Stimulated activated CD8-positive, alpha-beta memory T cell treated with anti-CD3 and anti-CD28 coated beads, Interleukin-4, amount 100 ng/mL, for 24 hours (primary cell): ENCODE results near the gene ANKS3.

ENCODE experiments used
- DNase-seq: peaks from one replicate; pipeline ENCODE4 v3.0.0-alpha.2; 2020; ENCODE audit warnings: low read depth

Gene ANKS3

DNA sequence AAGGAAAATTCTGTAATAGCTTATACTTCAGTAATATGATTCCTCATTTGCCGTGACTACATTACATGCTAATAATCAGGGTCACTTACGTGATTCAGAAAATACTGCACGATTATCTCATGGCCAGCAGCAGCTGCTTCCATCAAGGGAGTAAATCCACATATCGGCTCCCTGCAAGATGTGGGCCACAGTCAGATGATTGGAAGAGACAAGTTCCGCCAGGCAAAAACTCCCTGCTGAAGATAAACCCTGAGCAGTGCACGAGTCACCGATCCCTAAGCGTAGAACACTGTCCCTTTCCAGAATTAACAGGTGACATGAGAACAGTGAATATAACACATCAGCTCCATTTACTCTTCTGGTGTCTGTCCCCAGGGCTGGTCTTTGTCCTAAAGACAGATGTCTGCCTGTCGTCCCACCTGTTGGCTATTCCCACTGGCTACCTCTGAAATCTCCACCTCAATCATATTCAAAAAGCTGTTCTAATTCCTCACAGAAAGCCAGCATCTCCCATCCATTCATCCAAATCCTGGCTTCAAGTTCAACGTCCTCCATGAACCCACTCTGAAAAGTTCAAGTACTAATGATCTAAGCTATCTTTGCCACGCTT is 9.3 kb downstream of the ANKS3 start:
- DNase-seq: no peak

DNA sequence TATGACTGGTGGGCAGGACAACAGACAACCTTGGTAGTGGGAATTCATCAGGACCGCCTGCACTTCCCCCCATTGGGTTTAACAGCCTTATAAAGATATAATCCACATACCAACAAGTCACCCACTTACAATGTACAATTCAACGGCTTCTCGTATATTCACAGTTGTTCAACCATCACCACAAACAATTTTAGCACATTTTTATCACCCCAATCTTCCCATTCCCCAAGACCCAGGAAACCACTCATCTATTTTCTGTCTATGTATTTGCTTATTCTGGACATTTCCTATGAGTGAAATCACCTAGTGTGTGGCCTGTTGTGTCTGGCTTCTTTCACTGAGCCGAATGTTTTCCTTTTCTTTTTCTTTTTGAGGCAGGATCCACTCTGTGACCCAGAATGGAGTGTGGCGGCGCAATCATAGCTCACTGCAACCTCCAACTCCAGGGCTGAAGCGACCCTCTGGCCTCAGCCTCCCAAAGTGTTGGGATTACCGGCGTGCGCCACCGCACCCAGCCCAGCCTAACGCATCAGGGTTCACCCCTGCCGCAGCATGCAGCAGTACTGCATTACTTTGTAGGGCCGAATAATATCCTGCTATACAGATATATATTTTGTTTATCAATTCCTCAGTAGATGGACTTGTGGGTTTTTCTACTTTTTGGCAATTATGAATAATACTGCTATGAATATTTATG is 10.9 kb downstream of the ANKS3 start:
- DNase-seq: no peak

DNA sequence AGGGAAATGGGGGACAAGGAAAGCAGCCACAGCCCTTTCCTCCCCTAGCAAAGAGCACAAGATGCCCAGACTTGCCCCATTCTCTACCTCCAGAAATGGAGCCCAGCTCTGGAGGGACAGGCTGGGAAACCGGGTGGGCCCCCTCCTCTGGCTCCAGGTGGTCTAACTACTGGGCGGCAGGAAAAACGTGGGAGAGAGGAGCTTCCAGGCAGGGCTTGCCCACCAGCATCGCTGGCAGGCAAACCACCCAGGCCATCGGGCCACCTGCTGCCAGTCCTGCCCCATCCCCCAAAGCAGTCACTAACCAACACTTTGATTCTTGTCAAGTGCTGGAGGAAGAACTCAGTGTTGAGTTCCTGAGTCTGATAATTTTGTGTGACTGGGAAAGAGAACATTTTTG is 15.6 kb downstream of the ANKS3 start:
- DNase-seq: no peak

DNA sequence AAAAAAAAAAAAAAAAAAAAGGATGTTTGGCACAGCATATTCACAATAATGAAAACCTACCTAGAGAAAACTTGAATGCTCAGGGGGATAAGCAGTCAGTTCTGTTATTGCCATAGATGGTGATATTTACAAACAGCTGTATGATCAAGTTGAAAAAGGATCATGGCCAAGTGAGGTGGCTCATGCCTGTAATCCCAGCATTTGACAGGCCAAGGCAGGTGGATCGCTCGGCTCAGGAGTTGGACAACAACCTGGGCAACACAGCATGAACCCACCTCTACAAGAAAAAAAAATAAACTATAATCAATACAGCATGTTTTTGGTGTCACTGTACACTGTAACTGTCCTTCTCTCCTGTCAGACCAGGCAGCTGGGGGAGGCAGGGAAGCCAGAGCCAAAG is 19.1 kb downstream of the ANKS3 start:
- no peak for DNase-seq

DNA sequence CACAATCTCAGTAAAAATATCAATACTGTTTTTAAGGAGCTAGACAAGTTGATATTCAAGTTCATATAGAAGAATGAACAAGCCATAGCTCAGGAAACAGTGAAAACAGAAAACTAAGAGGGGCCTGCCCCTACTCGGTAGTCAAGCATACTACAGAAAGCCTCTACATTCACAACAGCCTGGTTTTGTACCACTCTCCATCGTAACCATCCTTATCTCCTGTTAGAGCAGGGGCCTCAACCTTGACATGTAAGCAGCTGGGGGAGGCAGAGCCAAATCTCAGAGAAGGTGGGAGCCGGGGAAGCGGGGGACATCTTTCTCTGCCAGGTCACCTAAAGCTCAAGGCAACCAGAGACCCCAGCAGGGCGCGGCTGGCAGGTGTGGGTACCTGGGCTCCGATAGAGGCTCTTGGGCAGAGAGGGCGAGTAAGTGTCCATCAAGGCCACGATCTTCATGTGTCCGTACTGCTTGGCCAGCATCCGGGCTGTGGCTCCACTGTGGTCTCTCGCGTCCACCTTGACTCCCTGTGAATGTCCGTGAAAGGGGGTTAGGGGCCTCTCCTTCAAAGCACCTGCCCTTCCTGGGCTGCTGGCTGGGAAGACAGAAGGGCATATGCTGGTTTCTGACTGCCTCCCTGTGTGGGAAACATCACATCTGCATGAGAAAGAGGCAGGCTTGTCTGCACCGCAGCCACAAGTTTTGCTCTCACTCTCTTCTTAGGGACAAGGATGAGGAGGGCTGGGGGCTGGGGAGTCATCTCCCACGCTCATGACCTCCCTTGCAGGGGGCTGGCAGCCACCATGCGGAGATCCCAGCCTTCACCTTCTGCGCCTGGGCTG is 20.2 kb downstream of the ANKS3 start:
- no peak for DNase-seq

DNA sequence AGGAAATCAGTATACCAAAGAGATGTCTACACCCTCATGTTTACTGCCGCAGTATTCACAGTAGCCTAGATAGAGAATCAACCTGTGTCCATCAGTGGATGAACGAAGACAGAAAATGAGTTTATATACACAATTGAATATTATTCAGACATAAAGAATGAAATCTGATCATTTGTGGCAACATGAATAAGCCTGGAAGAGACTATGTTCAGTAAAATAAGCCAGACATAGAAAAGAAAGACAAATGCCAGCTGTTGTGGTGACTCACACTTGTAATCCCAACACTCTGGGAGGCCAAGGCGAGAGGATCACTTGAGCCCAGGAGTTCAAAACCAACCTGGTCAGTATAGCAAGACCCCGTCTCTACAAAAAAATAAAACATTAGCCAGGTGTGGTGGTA is 24.6 kb downstream of the ANKS3 start:
- DNase-seq: no peak

DNA sequence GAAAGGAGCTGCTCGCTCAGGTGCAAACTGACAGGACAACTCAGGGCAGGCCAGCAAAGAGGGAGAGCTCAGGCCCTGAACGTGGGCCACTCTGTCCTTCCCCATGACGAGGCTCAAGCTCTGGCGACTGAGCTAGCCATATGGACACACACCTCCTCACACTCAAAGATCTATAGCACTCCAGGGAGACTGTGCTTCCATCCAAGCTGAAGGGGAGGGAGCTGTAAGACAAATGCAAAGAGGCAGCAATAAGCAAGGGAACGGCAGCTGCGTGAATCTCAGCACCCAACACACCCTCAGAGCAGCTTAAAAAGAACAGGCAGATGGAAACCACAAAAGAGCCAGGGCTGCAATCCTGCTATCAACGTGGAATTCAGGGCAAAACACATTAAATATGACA is 27.2 kb downstream of the ANKS3 start:
- DNase-seq: no peak

DNA sequence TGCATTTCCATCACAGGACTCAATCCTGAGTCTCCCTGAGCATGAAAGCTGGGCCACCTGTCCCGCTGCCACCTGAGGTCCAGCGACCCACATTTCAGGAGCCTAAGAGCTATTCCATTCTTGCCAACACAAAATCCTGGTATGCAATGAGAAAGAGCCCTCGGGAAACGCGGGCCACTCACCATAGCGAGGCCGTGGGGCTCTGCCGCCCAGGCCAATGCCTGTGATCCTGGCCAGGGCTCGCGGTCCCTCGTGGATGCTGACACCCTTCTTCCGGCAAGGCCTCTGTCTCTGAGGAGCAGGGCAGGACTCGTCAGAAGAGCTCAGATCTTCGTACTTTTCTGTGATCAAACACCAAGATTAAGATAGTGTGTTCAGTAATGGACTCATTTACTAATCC is 29.2 kb downstream of the ANKS3 start:
- DNase-seq: no peak

DNA sequence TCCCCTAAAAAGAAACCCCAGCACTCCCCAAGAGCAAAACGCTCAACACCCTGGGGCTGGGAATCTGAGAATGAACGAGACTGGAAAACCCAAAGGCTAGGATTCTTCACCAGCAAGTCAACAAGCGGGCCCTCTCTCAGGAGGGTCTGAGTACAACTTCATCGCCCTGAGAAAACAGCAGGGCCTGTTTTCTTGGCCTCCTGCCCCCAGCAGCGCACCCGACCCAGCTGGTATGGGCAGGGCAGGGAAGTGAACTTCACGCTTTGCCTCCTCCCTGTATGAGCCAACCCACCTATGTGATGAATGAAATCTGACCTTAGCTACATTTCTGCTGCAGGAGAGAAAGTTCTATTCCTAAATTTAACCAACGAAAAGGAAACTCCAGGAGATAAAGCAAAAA is 29.6 kb downstream of the ANKS3 start:
- no peak for DNase-seq

DNA sequence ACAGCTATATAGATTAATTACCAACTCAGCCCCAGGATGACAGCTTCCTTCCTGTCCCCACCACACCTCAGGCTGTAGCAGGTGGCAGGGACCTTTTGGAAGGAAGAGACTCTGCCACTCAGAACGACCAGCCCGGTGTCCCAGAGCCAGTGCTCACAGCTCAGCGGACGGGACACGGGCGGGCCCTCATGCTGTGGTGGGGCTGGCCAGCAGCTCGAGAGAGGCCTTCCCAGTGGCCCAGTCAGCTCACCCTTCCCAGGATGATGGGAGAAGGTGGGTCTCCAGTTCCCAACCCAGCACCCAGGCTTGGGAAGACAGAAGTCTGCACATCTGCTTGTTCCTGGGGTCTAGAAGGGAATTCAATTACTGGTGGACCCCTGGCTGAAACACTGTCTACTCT is 30.2 kb downstream of the ANKS3 start:
- DNase-seq: no peak

DNA sequence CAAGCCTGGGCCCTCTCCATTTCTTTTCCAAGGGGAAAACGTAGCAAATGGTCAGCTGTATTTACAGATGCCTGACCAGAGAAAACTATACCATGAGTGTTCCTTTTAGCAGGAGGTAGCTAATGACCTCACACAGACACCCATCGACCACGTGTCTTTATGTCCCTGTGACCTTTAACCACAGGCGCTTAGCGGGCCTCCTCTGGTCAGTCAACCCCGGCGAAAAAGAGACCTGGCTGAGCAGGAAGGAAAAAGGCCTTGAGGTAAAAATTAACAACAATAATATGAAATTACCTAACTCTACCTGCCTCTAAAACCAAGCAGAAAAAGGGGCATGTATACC is 31.6 kb downstream of the ANKS3 start:
- DNase-seq: no peak

DNA sequence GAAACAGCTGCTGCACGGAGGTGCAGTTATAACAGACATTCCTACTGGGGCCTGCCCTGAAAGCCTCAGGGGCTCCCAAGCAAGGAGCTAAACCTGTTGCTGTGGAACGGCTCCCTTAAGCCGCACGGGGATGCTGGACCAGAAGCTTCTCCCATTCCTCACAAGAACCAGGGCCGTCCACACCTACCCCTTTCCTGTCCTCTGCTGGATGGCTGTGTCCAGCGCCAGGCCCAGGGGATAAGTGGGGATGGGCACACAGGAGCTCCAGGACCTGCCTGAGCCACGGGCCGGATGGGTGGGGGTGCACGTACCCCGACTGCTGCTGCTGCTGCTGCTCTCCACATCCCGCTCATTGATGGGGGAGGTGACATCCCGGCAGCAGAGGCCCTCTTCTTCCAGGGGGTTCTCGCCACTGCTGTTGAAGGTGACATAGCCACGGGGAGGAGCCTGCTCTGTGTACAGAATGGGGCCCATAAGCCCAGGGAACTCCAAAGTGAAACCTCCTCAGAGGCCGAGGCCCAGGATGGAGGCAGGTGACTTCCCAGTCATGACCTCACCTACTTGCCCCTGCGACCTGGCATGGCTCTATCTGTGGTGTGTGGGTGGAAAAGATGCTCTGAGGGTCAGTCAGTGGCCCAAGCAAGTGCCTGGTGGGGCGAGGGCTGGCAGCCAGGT is 32.1 kb downstream of the ANKS3 start:
- no peak for DNase-seq

DNA sequence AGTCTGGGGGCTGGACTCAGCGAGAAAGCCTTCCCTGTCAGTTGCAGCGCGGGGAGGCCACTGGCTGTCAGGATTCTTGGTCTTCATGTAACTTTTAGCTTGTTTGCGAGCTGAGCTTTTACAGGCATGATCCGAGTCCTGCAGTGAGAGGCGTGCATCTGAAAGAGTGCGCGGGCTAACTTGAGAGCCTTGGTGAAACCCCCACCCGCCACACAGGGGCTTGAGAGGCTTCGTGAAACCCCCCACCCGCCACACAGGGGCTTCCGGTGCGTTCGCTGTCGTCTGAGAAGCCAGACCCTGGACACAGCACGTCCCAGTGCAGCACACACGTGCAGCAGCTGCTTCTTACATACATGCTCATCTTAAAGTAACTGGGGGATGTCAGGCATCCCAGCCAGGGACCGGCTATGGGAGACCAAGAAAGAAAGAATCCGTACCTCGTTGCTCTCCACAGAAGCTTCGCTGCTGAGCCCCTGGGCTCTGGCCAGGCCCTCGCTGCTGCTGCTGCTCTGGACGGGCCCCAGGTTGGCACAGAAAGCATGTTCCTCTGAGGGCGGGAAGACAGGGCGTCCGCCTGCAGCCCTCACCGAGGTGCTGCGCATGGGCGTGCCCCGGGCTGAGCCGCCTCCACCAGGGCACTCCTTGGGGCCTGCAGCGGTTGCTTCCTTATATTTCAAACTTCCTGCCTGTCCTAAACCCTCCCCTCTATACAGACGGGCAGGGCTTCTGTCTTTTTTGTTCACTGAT is 32.9 kb downstream of the ANKS3 start:
- no peak for DNase-seq

DNA sequence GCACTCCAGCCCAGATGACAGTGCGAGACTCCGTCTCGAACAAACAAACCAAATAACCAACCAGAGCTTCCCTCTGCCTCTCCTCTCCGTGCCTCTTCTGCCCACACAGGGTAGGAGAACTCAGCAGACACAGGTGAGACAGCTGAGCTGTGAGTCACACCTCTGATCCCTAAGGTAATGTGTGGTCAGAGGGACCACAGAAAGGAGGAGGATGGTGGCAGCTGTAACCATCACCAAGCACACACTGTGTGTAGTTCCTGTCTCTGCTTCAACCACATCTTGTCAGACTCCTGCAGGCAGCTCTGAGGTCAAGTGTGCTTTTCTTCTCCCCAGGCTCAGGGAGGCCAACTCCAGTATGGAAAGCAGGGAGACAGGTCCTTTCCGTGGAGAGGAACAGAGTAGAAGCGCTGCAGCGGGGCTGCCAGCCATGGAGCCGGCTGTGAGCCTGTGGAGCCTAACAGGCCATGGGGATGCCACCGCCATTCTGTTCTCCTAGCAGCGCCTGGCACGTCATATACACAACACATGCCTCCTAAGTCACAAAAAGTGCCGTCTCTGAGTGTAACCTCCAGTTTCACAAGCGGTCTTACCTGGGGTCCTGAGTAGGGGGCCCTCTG is 33.6 kb downstream of the ANKS3 start:
- no peak for DNase-seq

DNA sequence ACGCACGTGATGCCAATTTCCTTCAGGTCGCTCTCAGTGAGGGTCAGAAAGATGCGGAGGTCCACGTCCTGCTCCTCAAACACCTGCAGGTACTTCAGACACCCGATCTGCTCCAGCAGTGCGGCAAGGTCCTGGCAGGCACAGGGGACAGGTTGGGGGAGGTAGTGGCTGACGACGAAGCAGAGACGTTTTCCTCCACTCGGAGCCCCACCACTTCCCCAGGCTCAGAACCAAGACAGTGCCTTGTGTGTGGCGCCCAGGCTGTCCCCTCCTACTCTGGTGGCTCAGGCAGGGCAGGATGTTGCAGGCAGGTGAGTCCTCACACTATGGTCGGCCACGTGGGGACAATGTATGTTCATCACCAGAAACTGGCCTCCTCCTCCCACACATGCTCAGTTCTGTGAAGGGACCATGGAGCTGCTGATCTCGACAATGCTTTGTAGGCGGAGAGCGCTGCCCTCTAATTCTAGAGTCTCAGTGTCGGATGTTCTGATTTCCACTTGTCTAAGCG is 35.0 kb downstream of the ANKS3 start:
- no peak for DNase-seq

DNA sequence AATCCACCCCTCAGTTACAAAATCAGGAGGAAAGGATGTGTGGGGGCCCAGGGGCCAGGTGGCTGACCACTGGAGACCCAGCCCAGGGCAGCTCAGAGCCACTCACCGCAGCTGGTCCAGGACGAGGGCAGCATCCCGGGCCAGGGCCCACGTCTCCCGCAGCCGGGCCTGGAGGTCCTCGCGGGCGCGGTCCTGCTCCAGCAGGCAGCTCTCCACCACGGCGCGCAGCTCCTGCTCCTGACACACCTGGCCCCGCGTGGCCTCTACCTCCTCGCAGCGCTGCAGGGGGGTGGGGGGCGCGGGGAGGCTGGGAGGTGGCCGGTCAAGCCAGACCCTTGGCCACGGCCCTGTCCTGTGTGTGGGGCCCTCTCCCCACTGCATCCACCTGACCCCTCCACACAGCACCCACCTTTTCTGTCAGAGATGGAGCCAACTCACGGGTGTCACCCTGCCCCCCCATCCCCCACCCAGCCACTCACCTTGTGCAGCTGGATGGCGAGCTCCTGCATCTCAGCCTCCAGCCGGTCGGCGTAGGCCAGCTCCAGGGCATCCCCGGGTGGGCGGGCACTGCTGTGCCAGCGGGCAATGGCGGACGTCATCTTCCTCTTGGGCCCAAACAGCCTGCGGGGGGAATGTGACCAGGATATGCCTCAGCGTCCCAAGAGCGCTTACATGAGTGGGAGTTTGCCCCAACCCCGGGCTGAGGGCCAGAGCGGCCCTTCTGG is 35.6 kb downstream of the ANKS3 start:
- no peak for DNase-seq

DNA sequence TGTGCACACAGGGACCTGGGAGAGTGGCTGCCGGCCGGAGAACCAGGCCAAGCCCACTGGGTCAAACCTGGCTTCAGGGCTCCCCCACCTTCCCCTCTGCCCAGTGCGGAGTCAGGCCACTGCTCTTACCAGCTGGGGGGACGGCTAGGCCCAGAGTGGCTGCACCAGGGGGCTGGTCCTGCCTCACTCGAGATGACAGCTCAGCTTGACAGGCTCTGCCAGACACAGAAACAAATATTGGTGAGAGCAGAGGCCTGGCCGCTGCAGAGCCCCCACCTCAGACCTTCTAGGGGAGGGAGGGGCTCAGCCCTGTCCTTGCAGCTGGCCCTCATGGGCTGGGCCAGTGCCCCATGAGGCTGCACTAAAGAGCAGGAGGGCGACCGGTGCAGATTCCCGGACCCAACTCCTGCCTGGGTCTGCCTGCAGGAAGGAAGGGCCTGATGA is 36.2 kb downstream of the ANKS3 start:
- no peak for DNase-seq

DNA sequence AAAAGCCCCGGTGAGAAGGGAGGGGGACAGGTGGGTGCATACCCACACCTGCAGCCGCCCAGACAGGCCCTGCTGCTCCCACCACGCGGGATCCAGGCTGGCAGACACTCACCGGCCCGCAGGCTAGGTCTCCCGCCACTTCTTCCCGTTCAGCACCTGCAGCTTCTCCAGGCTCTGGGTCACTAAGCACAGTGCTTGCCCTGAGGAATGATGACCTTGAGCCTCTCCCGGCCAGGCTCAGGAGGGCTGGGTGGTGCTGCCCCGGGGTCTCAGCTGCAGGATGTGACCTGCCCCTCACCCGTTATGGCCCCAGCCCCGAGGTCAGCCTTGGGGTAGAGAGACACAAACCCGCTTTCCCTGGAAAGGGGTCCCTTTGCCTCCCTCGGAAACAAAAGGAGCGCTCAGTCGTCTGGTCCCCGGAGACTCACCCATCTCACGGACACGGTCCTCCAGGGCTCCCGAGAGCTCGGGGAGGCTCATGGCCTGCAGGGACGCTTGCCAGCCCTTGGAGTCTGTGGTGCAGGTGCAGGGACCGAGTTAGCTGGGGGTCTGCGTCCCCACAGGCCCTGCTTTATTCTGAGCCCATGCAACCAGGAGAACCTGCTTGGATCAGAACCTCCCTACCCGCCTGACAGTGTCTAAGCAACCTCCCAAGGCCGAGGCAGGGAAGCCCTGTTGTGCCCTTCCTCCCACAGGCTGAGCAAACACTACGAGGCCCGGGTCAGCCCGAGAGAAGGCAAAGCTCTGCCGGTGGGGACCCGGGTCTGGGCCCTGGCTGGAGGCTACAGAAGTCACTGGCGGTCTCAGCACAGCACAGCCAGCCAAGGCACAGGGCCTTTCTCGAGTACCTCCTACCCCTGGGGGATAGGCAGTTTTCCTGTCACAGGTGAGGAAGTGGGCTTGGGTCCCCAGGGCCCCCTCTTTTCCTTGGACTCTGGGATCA is 36.9 kb downstream of the ANKS3 start:
- no peak for DNase-seq

DNA sequence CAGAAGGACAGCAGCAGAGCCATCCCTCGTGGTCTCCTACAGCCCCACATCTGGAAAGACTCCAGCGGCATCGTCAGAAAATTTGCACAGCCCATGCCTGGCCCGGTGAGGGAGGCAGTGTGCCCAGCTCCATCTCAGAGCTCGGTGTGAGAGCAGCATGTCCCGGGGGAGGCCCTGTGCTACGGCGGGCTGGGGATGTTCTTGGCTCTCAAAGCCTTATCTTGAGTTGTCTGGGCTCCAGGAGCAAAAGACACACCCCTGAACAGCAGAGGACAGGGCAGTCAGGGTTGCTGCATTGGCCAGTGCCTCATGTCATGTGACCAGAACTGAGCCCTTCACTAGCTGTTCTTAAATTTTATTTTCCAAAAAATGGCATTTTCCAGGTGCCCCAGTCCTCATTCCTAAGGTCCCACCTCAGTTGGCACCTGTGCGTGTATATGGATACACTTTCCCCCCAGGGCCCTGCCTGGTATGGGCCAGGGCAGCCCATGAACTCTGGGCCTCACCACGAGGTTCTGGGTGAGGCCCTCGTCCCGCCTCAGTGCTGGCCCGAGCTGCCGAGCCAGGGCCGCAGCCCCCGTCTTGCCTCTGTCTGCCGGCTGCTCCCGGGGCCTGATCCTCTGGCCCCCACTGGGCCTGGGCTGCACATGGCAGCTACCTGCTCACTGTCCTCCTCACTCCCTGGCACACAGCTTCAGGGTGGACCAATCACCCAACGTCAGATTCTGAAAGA is 37.7 kb downstream of the ANKS3 start:
- no peak for DNase-seq
